HG02870 (cell line): ENCODE measurements around the gene NFATC2.
"Not testable (repeated sequence)": the region's sequence is repeated elsewhere in the genome, so short reads cannot be mapped to it uniquely, and the experiment has no call there.

Source experiments
- ATAC-seq: cut with Tn5 transposase; IDR thresholded peaks from one replicate; pipeline ENCODE4 v1.9.1; 2021; ENCODE audit warnings: mild to moderate bottlenecking, moderate library complexity; ENCODE audit not compliant: unreplicated experiment

The NFATC2 gene

GRCh38 chr20:51476106-51476505, 66.4 kb downstream of the NFATC2 start:
- not testable (repeated sequence) for ATAC-seq

GRCh38 chr20:51473771-51474170, 68.7 kb downstream of the NFATC2 start:
- ATAC-seq, result no peak

- ATAC-seq, result no peak
Observed at GRCh38 chr20:51473256-51473655, 69.3 kb downstream of the NFATC2 start.

- no peak for ATAC-seq
Observed at GRCh38 chr20:51470907-51471411, 71.6 kb downstream of the NFATC2 start.

- no peak for ATAC-seq
Observed at GRCh38 chr20:51470499-51470820, 72.1 kb downstream of the NFATC2 start.

- ATAC-seq, result no peak
Observed at GRCh38 chr20:51469578-51470498, 72.7 kb downstream of the NFATC2 start.

GRCh38 chr20:51469046-51469445, 73.5 kb downstream of the NFATC2 start:
- no peak for ATAC-seq

- ATAC-seq, result no peak
Observed at GRCh38 chr20:51468636-51469035, 73.9 kb downstream of the NFATC2 start.

- ATAC-seq, result no peak
Observed at GRCh38 chr20:51467956-51468626, 74.4 kb downstream of the NFATC2 start.

GRCh38 chr20:51463998-51464397, 78.5 kb downstream of the NFATC2 start:
- no peak for ATAC-seq

GRCh38 chr20:51463560-51463959, 79.0 kb downstream of the NFATC2 start:
- ATAC-seq, result no peak

GRCh38 chr20:51462566-51463276, 79.8 kb downstream of the NFATC2 start:
- no peak for ATAC-seq

GRCh38 chr20:51461846-51462245, 80.7 kb downstream of the NFATC2 start:
- not testable (repeated sequence) for ATAC-seq

GRCh38 chr20:51461306-51461705, 81.2 kb downstream of the NFATC2 start:
- ATAC-seq, result peak; percentile 23

- peak; percentile 95 for ATAC-seq
Observed at GRCh38 chr20:51460569-51461265, 81.8 kb downstream of the NFATC2 start.

- ATAC-seq, result no peak
Observed at GRCh38 chr20:51460163-51460562, 82.4 kb downstream of the NFATC2 start.

GRCh38 chr20:51458751-51459439, 83.6 kb downstream of the NFATC2 start:
- ATAC-seq, result no peak

- ATAC-seq, result no peak
Observed at GRCh38 chr20:51457533-51457932, 85.0 kb downstream of the NFATC2 start.

- ATAC-seq, result no peak
Observed at GRCh38 chr20:51456511-51457509, 85.7 kb downstream of the NFATC2 start.
